ENCODE measurements around the gene PLPPR2.
"Not testable (repeated sequence)": the region's sequence is repeated elsewhere in the genome, so short reads cannot be mapped to it uniquely, and the experiment has no call there.

The PLPPR2 gene

GRCh38 chr19:11404588-11405222 is 49.5 kb downstream of the PLPPR2 start:
- no peak for DNase-seq

GRCh38 chr19:11405846-11406643 is 50.8 kb downstream of the PLPPR2 start:
- peak; percentile 33 for DNase-seq

DNA sequence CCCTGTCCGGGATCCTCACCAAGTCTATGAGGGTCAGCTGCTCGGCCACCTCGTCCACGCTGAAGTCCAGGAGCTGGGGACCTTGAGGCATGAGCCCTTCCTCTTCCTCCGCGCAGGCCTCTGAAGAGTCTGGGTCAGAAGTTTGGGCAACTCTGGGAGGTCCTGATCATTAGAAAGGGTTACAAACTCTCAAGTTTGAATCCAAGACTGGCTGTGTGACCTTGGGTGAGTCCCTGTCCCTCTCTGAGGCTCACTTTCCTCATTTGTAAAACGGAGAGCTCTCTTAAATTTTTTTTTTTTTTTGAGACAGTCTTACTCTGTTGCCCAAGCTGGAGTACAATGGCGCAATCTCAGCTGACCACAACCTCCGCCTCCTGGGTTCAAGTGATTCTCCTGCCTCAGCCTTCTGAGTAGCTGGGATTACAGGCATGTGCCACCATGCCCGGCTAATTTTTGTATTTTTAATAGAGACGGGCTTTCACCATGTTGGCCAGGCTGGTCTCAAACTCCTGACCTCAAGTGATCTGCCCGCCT is 51.5 kb downstream of the PLPPR2 start:
- DNase-seq = not testable (repeated sequence)

DNA sequence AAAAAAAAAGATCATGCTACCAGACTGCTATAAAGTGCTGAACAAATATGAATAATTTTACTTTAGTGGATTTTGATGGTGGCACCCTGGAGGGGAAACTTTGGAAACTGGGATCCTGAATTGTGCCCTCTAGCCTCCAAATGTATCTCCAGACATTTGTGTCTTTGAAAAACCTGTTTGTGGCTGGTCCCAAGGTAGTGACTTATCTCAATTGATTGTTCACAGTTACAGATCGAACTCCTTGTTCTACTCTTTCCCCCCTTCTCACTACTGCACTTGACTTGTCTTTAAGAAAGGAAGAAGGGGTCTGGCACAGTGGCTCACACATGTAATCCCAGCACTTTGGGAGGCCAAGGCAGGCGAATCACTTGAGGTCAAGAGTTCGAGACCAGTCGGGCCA is 53.4 kb downstream of the PLPPR2 start:
- no peak for DNase-seq

DNA sequence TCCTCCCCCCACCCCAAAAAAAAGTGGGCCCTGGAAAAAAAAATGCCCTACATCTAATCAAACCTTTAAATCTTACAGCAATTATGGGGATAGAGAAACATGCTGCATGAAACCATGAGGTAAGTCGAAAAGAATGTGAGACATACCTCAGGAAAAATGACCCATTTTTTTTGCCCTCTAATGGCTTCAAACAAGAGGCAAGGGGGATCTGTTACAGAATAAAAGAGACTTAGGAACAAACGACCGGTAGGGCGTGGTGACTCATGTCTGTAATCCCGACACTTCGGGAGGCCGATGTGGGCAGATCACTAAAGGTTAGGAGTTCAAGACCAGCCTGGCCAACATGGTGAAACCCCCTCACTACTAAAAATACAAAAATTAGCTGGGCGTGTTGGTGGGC is 55.5 kb downstream of the PLPPR2 start:
- DNase-seq = no peak

GRCh38 chr19:11414544-11414943 is 59.3 kb downstream of the PLPPR2 start:
- DNase-seq = no peak

Data from CD4-positive, alpha-beta T cell treated with Interleukin-12 subunit alpha and Interleukin-12 subunit beta, for 1 hour (primary cell).